HL-60/S4 (cell line): ENCODE data around the gene IL1R1.
"Not testable (repeated sequence)": the region's sequence is repeated elsewhere in the genome, so short reads cannot be mapped to it uniquely, and the experiment has no call there.

ENCODE experiments used
- in situ Hi-C: fragments of 300-500 bp; cut with MboI; formaldehyde crosslinking; loops from 2 replicates; pipeline ENCODE4 v1.14.3; 2022; ENCODE audit warnings: low sequenced_read_pairs

The IL1R1 gene

GRCh38 chr2:102110596-102111334 is 31.8 kb upstream of the IL1R1 start:
- in situ Hi-C loops = no loop called here

- in situ Hi-C loops = no loop called here
Measured at GRCh38 chr2:102111823-102112222, 30.7 kb upstream of the IL1R1 start.

GRCh38 chr2:102112271-102112670 is 30.3 kb upstream of the IL1R1 start:
- in situ Hi-C loops = no loop called here

- in situ Hi-C loops = no loop called here
Measured at GRCh38 chr2:102112692-102113665, 29.6 kb upstream of the IL1R1 start.

GRCh38 chr2:102114290-102114721 is 28.2 kb upstream of the IL1R1 start:
- in situ Hi-C loops = no loop called here

- in situ Hi-C loops = no loop called here
Measured at GRCh38 chr2:102114851-102115497, 27.6 kb upstream of the IL1R1 start.

- in situ Hi-C loops = no loop called here
Measured at GRCh38 chr2:102116630-102117471, 25.7 kb upstream of the IL1R1 start.

- in situ Hi-C loops = no loop called here
Measured at GRCh38 chr2:102117472-102117858, 25.1 kb upstream of the IL1R1 start.

- in situ Hi-C loops = no loop called here
Measured at GRCh38 chr2:102119255-102119654, 23.3 kb upstream of the IL1R1 start.

- in situ Hi-C loops = no loop called here
Measured at GRCh38 chr2:102120261-102120660, 22.3 kb upstream of the IL1R1 start.

- in situ Hi-C loops = no loop called here
Measured at GRCh38 chr2:102120701-102121159, 21.8 kb upstream of the IL1R1 start.

- in situ Hi-C loops = no loop called here
Measured at GRCh38 chr2:102122115-102122514, 20.4 kb upstream of the IL1R1 start.

- in situ Hi-C loops = no loop called here
Measured at GRCh38 chr2:102122909-102123308, 19.6 kb upstream of the IL1R1 start.

- in situ Hi-C loops = not testable (repeated sequence)
Measured at GRCh38 chr2:102124421-102124820, 18.1 kb upstream of the IL1R1 start.

- in situ Hi-C loops = no loop called here
Measured at GRCh38 chr2:102126169-102126568, 16.4 kb upstream of the IL1R1 start.

GRCh38 chr2:102126660-102127059 is 15.9 kb upstream of the IL1R1 start:
- in situ Hi-C loops = no loop called here

- in situ Hi-C loops = no loop called here
Measured at GRCh38 chr2:102129082-102129481, 13.5 kb upstream of the IL1R1 start.

- in situ Hi-C loops = no loop called here
Measured at GRCh38 chr2:102129951-102130646, 12.4 kb upstream of the IL1R1 start.

- in situ Hi-C loops = no loop called here
Measured at GRCh38 chr2:102130647-102130991, 11.9 kb upstream of the IL1R1 start.

GRCh38 chr2:102131564-102131963 is 11.0 kb upstream of the IL1R1 start:
- in situ Hi-C loops = no loop called here
